GM12801 (cell line): ENCODE data around the gene CD300C.

Experiments
- CTCF ChIP-seq: IDR thresholded peaks from one replicate; pipeline ENCODE4 v1.5.1; 2011; ENCODE audit warnings: control low read depth; ENCODE audit not compliant: insufficient read length; ENCODE audit errors: extremely low read depth

Gene CD300C

DNA sequence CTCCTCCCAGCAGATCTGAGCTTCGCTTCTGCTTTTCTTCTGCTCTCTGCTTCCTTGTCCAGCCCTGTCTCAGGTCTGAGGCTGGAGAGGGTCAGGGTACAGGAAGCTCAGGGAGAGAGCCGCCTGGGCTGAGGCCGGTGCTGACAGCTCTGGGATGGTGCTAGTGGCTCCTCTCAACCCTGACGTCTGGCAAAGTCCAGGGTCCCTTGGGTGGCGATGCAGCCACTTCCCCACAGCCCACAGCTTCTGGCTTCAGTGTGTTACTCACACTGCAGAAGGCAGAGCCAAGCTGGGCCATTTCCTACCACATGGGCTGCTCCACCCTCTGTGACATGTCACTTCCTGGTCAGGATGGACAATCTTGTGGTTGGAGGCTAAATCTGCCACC lies at the start of gene CD300C:
Gene CD300C (minus strand): TSS at position 273 of the 388 bp plus-strand sequence. CDS start 333 bp downstream, outside the sequence.
- no peak for TF ChIP-seq CTCF

DNA sequence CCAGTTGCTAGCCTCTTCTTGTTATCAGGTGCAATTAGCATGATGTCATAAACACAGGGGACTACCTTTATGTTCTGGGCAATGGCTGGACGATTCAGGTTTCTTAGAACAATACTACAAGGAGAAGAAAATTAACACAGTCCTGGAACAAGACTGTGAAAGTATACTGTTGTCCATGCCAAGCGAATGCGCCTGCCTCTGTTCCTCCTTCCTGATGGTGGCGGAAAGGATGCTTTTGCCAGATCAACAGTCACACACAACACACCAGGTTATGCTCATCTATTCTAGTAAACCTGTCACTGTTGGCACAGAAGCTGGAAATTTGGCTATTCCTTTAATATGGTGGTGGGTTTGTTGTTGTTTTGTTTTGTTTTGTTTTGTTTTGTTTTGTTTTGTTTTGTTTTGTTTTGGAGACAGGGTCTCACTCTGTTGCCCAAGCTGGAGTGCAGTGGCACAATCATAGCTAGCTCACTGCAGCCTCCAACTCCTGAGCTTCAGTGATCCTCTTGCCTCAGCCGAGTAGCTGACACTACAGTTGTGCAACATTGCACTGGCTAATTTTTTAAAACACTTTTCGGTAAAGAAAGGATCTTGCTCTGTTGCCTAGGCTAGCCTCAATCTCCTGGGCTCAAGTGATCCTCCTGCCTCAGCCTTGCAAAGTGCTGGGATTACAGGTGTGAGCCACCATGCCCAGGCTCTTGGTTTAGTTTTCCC lies 49.3 kb upstream of the CD300C start:
- TF ChIP-seq CTCF = no peak

DNA sequence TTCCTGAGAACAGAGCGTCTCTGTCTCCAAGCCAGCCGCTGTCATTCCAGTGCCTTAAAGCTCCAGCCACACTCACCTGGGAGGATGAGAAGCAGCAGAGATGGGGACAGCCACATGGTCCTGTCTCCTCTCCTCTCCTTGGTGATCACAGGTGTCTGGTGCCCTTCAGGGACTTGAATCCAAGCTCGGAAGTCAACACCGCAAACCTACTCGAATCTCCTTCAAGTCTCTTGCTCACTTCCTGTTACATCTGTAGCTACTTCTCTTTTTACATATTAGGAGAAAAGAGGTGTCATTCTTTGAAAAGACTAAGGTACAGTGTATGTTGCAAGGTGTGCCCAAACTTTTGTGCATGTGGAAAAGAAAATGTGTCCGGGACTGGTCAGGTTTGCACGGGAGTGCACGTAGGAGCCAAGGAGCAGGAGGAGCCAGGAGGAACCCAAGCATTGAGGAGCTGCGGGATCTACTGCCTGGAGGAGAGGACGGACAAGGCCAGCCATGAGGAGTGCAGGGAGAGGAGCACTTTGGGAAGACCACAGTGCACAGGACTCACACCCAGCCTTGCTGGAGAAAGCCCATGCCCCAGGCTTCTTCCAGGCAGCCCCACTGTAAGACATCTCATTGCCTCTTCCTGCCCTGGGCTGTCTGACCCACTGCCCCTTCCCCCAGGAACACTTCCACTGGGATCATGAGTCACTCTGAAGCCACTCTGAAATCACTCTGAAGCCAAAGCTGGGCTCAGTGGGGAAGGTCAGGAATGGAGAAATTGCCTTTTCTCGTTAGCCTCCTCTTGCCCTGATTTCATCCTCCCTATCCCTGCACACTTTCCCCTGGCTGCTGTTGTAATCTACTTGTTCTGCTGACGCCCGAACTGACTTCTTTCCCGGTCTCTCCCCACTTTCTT lies 46.4 kb upstream of the CD300C start, which contains the start of gene CD300LD:
Gene CD300LD (minus strand): TSS at position 197 of the 904 bp plus-strand sequence. CDS start 81 bp downstream, at position 116.
- no peak for TF ChIP-seq CTCF

DNA sequence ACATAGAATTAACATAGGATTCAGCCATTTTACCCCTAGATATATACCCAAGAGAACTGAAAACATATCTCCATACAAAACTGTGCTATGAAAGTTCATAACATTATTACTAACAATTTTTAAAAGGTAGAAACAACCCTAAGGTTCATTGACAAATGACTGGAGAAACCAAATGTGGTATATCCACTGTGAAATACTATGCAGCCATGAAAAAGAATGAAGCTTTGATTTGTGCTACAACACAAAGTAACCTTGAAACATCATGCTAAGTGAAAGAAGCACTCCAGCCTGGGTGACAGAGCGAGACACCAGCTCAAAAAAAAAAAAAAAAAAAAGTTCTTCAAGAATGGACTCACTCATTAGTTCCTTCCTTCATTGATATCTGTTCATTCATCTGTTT lies 45.6 kb upstream of the CD300C start:
- TF ChIP-seq CTCF = no peak

GRCh38 chr17:74585711-74586110 lies 39.8 kb upstream of the CD300C start:
- TF ChIP-seq CTCF = no peak

DNA sequence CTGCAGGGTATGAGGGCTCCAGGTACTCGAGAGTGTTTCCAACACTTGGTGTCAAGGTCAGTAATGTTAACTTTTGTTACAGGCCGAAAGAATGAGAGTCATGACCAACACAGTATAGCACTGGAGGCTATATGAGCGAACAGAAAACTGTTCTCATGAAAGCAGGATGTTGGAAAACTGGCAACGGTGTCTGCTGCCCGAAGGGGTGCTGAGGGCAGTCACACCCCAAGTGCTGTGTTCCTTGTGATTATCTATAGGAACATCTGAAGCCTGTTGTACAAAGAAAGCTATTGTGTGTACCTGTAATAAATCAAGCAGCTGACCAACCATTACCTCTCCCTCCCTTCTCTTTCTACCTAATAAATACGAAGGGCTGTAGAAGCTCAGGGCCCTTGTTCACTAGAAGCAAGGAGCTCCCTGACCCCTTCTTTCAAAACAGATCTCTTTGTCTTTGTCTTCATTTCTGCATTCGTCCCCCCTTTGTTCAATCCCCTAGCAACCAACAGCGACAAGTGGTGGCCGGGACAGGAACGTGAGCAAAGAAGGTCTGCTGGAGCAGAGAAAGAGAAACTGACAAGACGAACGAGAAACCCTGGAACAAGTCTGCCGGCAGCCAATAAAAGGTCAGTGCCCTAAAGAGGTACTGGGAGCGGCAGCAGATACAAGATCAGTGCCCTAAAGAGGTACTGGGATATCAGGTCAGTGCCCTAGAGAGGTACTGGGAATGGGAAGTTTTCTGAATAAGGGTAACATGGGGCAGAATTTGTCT lies 38.6 kb upstream of the CD300C start:
- TF ChIP-seq CTCF = no peak

- no peak for TF ChIP-seq CTCF
Measured at GRCh38 chr17:74582633-74583032, 36.7 kb upstream of the CD300C start.
